DOHH2 (cell line): Measurements from ENCODE around the gene DMGDH.

Experiments
- CTCF ChIP-seq: fragments of 200-600 bp; sonication (generic); IDR thresholded peaks from one replicate; pipeline ENCODE4 v1.5.1; 2014; ENCODE audit warnings: antibody characterized with exemption, mild to moderate bottlenecking, low read depth, low read length; ENCODE audit not compliant: poor library complexity, severe bottlenecking
- EZH2phosphoT487 ChIP-seq: fragments of 200-600 bp; sonication (generic); IDR thresholded peaks from 2 replicates; pipeline ENCODE4 v1.6.1; 2017; ENCODE audit warnings: borderline replicate concordance, mild to moderate bottlenecking, antibody characterized with exemption, low read length, moderate library complexity, mixed read lengths

GRCh38 chr5:78968781-78969180 is 100.7 kb downstream of the DMGDH start:
- TF ChIP-seq CTCF = no peak
- TF ChIP-seq EZH2phosphoT487 = no peak
